ENCODE measurements around the gene GNAO1.

GRCh38 chr16:56353054-56353921 lies 162.0 kb downstream of the GNAO1 start:
- no peak for TF ChIP-seq CTCF (IDR thresholded peaks at IDR 0.05)
- no peak for TF ChIP-seq POLR2A (IDR thresholded peaks at IDR 0.05)
- no peak for TF ChIP-seq EP300 (IDR thresholded peaks at IDR 0.05)
